ENCODE measurements around the gene PTCH2.
A peak's percentile ranks its signal among the peaks of the same experiment; 100 is the strongest.

Gene PTCH2

GRCh38 chr1:44778705-44779576 lies 64.1 kb downstream of the PTCH2 start:
- no peak for DNase-seq (ENCODE audit: low read depth in 2 of 2)

GRCh38 chr1:44777969-44778635 lies 65.0 kb downstream of the PTCH2 start:
- no peak for DNase-seq (ENCODE audit: low read depth in 2 of 2)

DNA sequence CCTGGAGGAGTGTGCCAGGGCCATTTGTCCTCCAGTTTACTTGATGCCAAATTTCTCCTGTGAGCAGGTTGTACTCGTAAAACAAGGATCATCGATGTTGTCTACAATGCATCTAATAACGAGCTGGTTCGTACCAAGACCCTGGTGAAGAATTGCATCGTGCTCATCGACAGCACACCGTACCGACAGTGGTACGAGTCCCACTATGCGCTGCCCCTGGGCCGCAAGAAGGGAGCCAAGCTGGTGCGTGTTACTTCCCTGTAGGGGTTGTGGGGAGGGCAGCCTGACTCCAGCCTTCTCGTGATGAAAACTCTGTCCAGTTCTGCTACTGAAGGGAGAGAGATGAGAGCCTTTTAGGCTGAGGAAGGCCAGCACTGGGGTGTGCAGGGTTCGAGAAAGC lies 65.5 kb downstream of the PTCH2 start:
- DNase-seq (ENCODE audit: low read depth in 2 of 2), result no peak

GRCh38 chr1:44776730-44777068 lies 66.4 kb downstream of the PTCH2 start:
- DNase-seq (ENCODE audit: low read depth in 2 of 2), result no peak

GRCh38 chr1:44775930-44776729 lies 66.9 kb downstream of the PTCH2 start:
- no peak for DNase-seq (ENCODE audit: low read depth in 2 of 2)

DNA sequence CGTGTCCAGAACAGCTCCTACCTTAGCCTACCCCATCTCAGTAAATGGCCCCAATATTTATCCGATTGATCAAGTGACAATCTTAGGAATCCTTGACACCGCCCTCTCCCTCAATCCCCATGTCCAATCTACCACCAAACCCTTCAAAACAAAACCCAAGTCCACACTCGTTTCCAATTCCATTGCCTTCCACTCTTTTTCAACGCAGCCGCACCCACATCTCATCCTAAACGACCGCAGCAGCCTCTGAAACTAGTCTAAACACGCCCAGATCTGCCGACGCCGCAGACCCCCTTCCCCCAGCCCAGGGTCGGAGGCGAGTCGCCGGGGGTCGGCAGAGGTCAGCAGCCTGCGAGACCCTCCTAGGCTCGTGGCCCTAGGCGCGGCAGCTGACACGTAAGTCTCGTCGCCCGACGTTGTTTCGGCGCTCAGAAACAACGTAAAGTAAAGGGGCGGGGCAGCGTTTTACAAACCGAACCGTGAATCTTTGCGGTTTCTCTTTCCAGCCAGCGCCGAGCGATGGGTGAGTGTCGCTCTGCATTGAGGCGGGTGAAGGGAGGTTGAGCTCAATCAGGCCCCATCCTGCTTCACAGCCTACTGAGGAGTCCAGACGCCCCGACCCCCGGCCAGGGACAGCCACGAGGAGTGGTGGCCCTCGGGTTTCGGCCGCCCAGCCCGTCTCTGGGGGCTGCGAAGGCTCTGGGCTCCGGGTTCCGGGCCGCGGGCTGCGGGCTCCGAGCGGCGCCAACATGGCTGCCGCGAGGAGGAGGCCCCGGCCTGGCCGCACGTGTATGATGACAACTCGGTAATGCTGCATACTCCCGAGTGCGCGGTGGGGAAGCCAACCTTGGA lies 67.7 kb downstream of the PTCH2 start, which contains the start of gene RPS8:
Gene RPS8, plus strand, starts transcription at position 463 of the 852 bp plus-strand sequence. Its CDS starts 57 bp downstream, at position 520.
- DNase-seq (ENCODE audit: low read depth in 2 of 2), result peak; percentile 72 to 78

Data from stimulated activated CD4-positive, alpha-beta T cell treated with anti-CD3 and anti-CD28 coated beads, Interleukin-1b, Interleukin-23, amount 100 ng/mL, for 1 hour (primary cell).